ENCODE data around the gene RFX4.
"Not testable (repeated sequence)": the region's sequence is repeated elsewhere in the genome, so short reads cannot be mapped to it uniquely, and the experiment has no call there.

Gene RFX4

GRCh38 chr12:106594447-106594846 lies 11.6 kb downstream of the RFX4 start:
- no peak for DNase-seq

GRCh38 chr12:106595268-106595667 lies 12.5 kb downstream of the RFX4 start:
- no peak for DNase-seq

- no peak for DNase-seq
Observed at GRCh38 chr12:106598003-106598402, 15.2 kb downstream of the RFX4 start.

DNA sequence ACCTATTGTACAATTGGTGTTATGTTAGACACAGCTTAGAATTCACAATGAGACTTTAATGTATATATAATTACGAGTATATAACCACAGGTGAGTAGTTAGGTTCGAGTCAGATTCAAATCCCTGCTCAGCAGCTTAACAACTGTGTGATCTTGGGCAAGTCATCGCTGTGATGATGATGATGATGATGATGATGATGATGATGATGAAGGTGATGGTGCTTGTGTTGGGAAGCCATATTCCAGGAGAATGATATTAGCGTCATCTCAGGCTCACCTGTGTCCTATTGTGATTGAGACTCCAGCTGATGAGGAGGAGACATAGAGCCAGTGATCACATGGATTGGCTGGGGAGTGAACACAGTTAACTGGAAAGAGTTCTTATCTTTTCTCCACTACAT lies 16.5 kb downstream of the RFX4 start:
- no peak for DNase-seq

- DNase-seq = no peak
Observed at GRCh38 chr12:106600503-106600902, 17.7 kb downstream of the RFX4 start.

DNA sequence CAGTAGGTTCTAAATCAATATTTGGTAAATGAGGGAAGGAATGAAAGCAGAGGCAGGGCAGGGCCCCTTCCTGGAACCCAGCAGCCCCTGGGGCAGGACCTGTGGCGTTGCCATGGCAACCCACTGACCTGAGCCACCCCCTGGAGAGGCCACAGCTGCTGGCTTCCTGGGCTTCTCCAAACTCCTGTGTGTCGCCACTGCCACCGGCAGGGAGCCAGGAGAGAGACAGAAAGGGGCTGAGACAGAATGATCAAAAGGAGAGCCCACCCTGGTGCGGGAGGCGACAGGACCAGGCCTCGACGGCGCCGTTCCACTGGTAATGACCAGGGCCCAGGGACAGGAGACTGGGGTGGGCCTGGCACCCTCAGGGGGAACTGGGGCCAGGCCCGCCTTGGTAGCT lies 18.2 kb downstream of the RFX4 start:
- DNase-seq = no peak

DNA sequence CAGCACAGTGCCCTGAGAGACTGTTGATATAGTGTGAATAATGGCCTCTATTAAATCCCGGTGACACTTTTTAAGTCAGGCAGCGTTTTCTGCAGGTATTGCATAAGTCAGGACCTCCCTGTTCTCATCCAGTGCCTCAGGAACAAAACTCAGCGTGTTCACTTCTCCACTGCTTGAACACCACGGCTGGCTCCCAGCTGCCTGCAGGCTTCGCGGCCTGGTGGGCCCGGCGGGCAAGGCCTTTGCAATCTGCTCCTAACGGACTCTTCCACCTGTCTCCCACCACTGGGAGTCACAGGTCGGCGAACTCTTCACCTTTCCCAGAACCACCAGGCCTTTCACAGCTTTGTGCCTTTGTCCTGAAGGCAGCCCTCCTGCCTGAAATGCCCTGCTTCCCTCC lies 18.7 kb downstream of the RFX4 start:
- no peak for DNase-seq

- no peak for DNase-seq
Observed at GRCh38 chr12:106602076-106602475, 19.3 kb downstream of the RFX4 start.

DNA sequence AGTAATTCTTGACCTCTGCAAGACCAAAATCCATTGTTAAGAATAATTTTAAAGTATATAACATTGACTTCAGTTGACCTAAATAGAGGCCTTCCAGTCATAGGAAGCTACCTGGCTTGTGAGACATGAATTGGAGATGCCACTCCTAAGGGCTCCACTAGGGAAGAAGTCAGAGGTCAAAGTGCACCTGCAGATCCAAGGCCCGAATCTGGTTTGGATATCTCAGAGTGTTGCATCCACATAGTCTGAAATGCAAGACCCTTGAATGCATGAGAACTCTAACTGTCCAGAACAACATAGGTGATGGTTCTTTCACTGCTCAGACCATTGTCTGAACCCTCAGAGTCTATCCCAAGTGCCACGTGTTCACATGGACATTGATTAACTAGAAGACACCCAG lies 22.4 kb downstream of the RFX4 start:
- DNase-seq = no peak

DNA sequence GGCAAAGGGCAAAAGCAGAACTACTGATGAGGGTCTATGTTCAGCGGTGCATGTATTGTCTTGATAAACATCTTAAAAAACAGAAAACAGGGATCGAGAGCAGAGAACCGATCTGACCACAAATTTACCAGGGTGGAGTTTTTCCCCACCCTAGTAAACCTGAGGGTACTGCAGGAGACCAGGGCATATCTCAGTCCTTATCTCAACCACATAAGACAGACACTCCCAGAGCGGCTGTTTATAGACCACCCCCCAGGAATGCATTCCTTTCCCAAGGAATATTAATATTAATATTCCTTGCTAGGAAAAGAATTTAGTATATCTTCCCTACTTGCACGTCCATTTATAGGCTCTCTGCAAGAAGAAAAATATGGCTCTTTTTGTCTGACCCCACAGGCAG lies 37.8 kb downstream of the RFX4 start:
- not testable (repeated sequence) for DNase-seq

DNA sequence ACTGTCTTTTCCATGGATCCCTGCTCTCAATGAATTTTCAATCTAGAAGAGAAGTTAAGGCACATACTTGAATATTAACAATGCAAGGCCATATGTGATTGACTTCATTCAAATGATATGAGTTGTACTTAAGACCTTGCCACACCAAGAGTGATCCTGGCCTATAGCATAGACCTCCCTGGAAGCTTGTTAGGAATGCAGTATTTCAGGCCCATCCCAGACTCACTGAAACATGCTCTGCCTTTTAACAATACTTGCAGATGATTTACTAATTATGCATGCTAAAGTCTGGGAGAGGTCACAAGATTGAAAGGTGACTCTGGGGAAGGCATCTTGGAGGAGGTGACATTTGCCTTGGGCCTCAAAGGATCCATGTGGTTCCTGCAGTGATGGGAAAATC lies 43.2 kb downstream of the RFX4 start:
- no peak for DNase-seq

- no peak for DNase-seq
Observed at GRCh38 chr12:106629797-106630659, 47.2 kb downstream of the RFX4 start.

DNA sequence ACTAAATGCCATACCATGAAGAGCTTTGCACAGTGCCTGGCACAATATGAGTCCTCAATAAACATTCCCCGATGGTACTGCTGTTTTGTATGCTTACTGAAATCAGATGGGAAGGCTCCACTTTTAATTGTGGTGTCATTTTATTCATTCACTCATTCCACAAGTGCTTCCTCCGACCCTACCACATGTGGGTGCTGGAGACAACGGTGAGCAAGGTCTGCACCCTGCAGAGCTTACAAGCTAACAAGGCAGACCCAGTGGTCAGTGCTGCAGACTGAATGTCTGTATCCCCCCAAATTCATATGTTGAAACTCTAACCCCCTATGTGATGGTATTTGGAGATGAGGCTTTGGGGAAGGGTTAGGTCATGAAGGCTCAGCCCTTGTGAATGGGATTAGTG lies 48.3 kb downstream of the RFX4 start:
- no peak for DNase-seq

DNA sequence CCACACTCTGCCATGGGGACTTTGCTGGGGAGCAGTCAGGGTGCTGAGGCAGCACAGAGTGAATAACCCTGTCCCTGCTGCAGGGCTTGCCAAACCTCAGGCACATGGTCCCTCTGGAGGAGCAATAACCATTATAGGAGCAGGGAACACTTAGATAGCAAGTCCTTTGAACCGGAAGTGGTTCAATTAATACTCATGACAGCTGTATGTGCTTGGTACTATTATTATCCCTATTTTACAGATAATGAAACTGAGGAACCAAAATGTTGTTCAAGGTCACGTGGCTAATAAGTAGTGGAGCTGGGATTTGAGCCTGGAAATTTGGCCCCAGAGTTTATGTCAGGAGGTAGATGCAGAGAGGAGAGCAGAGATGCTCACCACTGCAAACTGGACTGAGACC lies 49.0 kb downstream of the RFX4 start:
- no peak for DNase-seq

DNA sequence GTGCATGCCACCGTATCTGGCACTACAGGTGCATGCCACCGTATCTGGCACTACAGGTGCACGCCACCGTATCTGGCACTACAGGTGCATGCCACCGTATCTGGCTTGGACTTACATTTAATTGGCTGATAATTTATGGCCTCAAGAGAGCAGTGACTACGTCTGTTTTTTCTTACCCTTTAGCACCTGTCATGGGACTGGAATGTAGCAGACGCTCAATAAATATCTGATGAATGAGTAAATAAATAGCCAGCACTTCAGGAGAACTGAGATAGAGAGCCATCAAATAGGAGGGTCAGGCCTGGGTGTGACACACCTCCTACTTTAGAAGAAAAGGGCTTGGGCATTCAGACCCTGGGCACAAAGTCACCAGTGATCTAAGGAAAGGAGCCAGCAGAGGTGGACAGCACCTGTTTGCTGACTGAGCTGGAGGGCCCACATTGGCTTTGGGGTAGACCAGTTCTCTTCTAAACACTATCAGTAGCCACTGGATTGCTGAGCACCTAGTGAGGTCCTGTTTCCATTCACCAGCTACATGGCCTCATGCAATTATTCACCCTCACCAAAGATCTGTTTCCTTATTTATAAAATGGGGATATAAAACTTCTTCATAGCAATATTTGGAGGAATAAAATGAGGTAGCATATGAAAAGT lies 50.1 kb downstream of the RFX4 start:
- DNase-seq = no peak

DNA sequence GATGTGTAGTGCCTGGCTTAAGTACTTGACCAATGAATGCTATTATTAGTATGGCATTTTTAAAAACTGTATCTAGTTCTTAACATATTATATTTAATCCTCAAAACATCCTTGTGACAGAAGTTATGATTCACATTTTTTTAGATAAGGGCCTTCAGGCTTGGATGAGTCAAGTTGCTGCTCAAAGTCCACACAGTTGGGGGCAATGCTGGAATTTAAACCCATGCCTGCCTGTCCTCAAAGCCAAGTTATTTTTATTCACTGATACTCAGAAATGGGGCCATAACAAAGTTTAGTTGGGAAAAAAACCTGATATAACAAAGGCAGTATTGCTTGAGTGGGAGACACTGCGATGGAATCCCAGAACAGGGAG lies 50.6 kb downstream of the RFX4 start:
- no peak for DNase-seq

- no peak for DNase-seq
Observed at GRCh38 chr12:106634206-106634605, 51.4 kb downstream of the RFX4 start.

DNA sequence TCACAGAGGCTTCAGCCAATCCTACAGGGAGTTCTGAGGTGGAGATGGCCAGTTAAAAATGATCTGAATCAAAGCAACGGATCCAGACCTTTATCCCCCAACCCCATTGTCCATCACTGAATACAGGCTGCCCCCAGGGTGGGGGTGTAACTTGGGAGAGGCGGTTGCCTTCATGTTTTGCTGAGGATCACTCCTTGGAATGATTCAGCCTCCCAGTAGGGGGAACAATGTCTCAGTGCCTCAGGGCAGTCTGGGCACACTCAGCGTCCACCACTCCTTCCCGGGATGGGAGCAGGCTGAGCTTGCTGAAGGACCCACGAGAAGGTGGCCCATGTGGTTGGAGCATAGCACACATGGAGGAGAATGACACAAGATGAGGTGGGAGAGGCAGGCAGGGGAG lies 60.2 kb downstream of the RFX4 start:
- DNase-seq = no peak

DNA sequence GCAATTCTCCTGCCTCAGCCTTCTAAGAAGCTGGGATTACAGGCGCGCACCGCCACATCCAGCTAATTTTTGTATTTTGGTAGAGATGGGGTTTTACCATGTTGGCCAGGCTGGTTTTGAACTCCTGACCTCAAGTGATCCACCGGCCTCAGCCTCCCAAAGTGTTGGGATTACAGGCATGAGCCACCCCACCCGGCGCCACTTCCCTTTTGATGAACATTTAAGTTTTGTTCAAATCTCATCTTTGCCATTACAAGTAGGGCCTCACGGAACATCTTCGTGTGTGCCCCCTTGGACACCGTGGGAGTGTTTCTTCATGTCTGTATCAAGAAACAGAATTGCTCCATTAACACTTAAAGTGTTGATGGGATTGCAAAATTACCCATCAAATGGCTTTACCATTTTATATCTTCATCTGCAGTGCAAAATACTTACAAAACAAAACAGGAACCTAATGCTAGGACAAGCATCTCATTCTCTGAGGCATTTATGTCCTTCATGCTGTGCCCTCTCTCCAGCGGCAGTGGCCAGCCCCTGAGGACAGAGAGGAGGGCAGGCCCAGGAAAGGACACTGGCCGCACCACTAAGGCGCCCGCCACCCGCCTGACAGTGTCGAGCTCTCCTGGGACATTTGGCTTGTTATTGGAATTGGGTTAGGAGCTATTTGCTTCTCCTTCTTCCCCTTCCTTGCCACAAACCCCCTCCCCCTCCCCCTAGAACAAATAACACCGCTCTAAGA lies 61.7 kb downstream of the RFX4 start:
- no peak for DNase-seq

- no peak for DNase-seq
Observed at GRCh38 chr12:106645074-106645421, 62.2 kb downstream of the RFX4 start.

- no peak for DNase-seq
Observed at GRCh38 chr12:106645465-106646330, 62.9 kb downstream of the RFX4 start.

DNA sequence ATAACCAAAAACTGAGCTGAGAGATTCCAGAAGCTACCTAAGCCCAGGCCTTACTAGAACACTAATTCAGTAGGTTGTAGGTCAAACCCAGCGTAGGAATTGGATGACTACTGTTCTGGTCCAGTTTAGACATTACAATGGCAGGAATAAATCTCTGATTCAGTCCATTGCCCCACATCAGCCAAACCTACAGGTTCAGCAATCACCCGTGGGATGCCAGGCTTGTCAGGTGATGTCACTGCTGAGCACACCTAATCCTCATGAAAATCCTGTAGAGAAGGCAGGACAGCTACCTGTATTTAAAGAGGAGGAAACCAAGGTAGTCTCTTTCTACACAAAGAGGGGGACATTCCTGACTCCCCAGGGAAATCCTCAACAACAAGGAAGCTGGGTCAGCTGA lies 63.7 kb downstream of the RFX4 start:
- DNase-seq = no peak

Measured in activated effector memory CD4-positive, alpha-beta T cell treated with Interleukin-2 at 50 U/mL for 16 hours (primary cell).